ENCODE data around the gene TM9SF2.

DNA sequence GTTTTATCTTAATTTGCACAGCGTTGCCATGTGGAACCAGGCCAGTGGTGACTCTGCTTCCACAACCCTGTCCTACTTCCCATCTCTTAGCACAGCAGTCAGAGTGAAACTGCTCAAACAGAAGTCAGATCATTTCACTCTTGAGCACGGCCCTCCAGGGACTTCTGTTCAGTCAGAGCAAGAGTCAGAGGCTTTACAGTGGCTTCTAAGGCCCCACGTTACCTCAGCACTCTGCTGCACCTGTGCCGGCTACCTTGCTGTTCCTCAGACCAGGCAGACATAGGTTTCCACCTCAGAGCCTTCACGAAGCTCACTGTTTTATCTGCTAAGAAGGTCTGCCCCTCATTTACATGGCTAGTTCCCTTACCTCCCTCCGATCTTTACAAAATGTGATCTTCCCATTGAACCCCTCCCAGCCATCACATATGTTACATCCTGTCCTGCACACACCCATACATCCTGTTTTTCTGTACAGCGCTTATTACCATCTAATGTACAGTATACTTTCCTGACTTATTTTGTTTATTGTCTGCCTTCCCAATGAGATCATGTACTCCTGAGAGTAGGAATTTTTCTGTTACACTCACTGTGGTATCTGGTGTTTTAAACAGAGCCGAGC lies 41.6 kb downstream of the TM9SF2 start:
- TF ChIP-seq NFRKB (IDR thresholded peaks at IDR 0.05) (no peak), ARNT (IDR thresholded peaks at IDR 0.05) (no peak), LEF1 (IDR thresholded peaks at IDR 0.05; ENCODE audit: borderline replicate concordance) (no peak), HDGF (IDR thresholded peaks at IDR 0.05; ENCODE audit: borderline replicate concordance) (no peak), TARDBP (IDR thresholded peaks at IDR 0.05) (no peak), SUZ12 (IDR thresholded peaks at IDR 0.05) (no peak), L3MBTL2 (conservative IDR thresholded peaks at IDR 0.05) (no peak), ZNF384 (IDR thresholded peaks at IDR 0.05) (no peak)
- TF ChIP-seq, protein P1, sequence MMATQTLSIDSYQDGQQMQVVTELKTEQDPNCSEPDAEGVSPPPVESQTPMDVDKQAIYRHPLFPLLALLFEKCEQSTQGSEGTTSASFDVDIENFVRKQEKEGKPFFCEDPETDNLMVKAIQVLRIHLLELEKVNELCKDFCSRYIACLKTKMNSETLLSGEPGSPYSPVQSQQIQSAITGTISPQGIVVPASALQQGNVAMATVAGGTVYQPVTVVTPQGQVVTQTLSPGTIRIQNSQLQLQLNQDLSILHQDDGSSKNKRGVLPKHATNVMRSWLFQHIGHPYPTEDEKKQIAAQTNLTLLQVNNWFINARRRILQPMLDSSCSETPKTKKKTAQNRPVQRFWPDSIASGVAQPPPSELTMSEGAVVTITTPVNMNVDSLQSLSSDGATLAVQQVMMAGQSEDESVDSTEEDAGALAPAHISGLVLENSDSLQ (IDR thresholded peaks at IDR 0.05): no peak

All from HEK293T (cell line).